Stimulated activated CD8-positive, alpha-beta memory T cell treated with anti-CD3 and anti-CD28 coated beads, Interleukin-7, amount 100 ng/mL, for 1 hour (primary cell): Measurements from ENCODE around the gene KCNT1.

Experiments used
- DNase-seq, 2 donors: peaks; one replicate each; pipeline ENCODE4 v3.0.0-alpha.2; 2020; ENCODE audit warnings: low read depth in 2 of 2

Gene KCNT1

GRCh38 chr9:135798263-135798585 lies 96.2 kb downstream of the KCNT1 start:
- no peak for DNase-seq

GRCh38 chr9:135799261-135799660 lies 97.3 kb downstream of the KCNT1 start:
- no peak for DNase-seq

DNA sequence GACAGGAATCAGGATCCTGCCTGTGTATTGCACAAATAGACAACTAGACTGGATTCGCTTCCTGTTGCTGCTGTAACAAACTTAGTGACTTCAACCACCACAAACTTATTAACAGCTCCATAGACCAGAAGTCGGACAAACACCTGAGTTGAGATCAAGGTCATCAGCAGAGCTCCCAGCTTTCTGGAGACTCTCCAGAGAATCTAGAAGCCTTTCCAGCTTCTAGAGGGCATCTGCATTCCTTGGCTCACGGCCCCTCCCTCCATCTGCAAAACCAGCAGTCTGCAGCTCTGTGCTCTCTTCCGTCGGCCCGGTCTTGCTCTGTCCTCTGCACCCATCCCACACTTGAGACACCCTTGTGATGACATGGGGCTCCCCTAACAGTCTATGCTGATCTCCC lies 99.1 kb downstream of the KCNT1 start:
- DNase-seq: no peak

- no peak for DNase-seq
Observed at GRCh38 chr9:135802876-135803419, 101.0 kb downstream of the KCNT1 start.

- DNase-seq: no peak
Observed at GRCh38 chr9:135803441-135803840, 101.5 kb downstream of the KCNT1 start.

DNA sequence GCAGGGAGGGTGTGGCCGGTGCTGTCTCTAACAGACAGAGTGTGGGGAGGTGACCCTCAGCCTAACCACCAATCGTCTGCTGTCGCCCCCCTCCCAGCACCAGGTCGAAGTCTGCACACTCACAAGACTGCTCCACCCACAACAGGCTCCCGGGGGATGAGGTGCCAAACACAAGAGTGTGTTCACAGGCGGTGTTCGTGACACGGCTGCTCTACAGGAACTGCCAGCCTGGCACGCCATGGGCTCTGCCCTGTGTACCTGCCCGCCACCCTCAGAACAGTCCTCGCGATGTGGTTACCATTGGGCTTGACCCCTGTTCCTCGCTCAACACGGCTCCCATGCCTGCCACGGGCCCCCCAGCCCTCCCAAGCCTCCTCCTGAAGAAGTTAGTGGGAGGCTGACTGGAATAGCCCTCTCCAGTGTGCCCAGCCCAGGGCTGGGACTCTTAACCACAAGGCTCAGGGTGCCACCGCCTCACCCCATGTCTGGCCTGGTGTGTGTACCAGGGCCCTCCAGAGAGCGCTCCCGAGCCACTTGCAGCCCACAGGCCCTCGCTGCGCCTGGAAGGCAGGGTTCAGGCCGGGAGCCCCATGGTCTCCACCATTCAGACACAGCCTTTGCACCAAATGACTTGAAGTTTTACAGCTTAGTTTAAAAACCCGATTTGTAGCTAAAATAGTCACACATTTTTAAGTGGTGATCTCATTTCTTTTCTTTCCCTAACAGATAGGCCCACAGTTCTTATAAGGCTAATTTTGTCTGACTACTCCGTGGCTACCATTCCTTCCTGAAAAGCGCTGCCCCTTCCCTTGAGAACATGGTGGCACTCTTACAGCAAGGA lies 102.8 kb downstream of the KCNT1 start:
- no peak for DNase-seq

DNA sequence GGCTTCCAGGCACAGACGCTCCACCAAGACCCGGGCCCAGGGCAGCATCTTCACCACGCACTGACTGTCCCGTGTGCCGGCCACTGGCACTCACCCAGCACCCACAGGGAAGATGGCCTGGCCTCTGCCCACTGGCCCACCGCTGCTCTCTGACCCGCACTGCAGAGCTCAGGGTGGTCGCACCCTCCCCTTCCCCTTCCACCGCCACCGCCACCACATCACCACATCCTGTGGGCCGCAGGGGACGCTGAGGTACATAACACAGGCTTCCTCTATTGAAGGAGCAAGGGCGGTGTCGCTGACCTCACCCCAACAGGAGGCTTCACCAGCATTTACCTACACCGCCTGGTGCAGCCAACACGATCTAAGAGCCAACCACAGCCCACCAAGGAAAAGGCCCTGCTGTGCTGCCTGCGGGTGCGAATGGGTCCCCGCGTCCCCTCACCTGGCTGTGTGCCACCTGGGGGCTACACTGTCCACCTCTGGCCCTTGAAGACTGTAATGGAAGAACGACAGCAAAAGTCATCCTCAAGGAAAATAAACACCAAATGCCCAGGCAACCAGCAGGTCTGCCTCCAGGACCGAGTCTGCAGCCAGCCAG lies 103.5 kb downstream of the KCNT1 start:
- no peak for DNase-seq

DNA sequence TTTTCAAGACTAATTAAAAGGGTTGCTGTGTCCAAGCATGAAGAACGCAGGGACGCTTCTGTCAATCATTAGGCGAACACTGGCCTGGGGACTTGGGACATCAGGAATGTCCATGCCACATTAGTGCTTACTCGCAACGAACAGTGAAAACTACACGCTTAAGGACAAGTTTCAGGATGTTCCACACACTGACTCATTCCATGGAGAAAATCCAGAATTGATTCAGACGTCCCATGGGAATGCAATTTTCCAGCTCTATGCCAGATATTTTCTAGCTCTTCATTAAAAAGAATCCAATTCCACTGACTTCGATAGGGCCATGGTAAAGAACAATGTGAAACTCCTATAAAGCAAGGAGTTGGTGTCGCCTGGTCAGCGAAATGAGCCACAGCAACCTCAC lies 107.2 kb downstream of the KCNT1 start:
- DNase-seq: no peak

DNA sequence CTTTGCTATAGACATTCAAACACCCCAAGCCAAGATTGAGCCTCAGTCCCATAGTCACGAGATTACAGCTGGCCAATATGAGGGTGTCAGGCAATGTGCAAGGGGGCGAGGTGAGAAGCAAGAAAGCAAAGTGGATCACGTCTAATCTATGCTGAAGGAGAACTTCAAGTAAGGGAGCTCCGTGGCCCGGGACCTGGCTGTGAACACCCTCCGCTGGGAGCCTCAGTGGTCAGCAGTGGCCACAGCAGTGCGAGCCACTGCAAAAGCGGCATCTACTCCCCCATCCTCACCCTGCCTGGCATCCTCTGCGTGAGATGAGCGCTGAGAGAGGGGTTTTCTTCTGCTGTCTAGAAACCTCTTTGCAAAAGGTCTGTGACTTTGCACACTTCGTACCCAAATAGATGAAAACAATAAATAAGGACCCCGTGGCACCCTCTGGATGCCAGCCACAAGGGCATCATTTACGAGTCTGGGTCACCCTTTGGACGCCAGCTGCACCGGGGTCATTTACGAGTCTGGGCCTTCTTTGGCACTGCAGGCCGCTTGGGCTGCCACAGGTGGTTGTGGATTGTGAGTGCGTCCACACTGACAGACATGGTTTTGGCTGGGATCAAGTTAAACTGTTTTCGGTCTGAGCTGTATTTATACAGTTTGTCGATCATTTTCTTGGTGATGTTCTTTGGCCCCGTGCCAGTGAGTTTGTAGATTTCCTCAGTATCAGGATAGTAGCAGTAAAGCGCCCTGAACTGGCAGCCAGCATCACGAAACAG lies 109.0 kb downstream of the KCNT1 start:
- DNase-seq: no peak

GRCh38 chr9:135811801-135812200 lies 109.8 kb downstream of the KCNT1 start:
- no peak for DNase-seq

- no peak for DNase-seq
Observed at GRCh38 chr9:135812961-135813360, 111.0 kb downstream of the KCNT1 start.

- DNase-seq: no peak
Observed at GRCh38 chr9:135813671-135814290, 111.8 kb downstream of the KCNT1 start.

DNA sequence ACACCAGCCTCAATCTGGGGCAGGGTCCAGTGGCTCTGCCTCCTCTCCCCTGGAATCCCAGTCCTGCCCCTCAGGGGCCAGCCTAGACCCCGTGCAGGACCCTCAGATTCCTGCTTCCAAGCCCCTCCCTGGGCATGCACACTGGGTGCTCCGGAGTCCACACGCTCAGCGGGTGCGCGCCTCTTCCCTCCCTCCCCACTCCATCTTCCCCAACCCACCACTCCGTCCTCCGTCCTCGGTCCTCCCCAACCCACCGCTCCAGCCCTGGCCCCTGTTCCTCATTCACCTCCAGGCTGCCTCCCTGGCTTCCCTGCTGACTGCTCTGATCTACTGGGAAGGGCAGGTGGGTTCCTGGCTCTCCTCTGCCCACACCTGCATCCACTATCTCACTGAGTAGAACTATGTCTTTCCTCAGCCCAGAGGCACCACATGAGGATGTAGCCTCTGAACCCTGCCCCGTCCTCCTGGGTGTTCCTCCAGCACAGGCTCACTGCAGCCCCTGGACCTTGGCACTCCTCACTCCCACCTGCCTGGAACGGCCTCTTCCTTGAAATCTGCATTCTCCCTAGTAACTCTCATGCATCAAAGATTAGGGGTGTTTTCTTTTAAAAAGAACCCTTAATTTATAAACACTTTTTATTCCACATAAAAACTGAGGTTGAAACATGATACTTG lies 112.6 kb downstream of the KCNT1 start:
- DNase-seq: no peak

DNA sequence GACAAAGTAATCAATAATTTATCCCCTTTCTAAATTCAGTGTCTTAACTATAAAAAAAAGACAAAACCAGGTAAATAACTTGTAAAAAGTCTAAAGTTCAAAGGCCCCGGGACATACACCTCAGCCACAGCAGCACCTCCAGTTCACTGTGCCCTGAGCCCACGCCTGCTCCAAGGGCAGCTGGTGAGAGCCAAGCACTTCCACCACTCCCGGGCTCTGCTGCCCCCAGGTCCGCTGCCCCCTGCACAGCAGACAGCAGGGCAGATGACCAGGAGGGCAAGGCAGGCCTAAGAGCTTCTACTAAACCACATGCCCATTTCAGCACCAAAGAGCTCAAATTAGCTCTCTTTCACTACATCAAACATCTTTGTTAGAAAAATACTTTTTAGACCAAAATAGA lies 113.4 kb downstream of the KCNT1 start:
- DNase-seq: no peak

GRCh38 chr9:135815830-135816650 lies 114.1 kb downstream of the KCNT1 start:
- no peak for DNase-seq

- DNase-seq: no peak
Observed at GRCh38 chr9:135816651-135816970, 114.6 kb downstream of the KCNT1 start.

GRCh38 chr9:135817951-135818717 lies 116.1 kb downstream of the KCNT1 start:
- DNase-seq: no peak

DNA sequence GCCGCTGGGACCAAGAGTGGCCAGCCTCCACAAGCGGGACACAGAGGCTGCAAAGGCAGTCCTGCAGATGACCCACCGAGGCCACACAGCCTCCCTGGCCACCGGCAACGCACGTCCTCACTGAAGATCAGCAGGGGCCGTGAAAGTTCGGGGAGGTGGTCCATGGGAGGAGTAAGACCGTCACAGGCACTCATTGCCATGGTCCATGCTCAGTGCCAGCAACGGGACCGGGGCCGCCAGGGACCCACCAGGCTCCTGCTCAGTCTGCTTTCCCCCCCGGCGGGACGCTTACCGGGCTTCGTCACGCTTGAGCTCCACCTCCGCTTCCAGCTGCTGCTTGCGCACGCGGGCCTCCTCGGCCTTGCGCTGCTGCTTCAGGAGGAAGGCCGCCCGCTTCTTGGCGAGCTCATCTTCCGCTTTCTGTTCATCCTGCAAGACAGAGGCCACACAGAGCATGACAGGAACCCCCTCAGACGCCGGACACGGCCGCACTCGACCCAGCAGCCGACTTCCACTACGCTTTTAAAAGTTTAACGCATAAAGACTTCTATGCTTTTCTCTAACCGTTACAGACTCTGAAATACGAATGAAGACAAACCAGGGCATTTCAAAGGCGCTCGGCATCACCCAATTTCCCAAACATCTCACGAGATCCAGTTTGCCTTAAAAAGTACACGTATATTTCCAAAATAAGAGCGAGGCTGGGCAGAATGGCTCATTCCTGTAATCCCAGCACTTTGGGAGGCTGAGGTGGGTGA lies 116.9 kb downstream of the KCNT1 start:
- DNase-seq: no peak

DNA sequence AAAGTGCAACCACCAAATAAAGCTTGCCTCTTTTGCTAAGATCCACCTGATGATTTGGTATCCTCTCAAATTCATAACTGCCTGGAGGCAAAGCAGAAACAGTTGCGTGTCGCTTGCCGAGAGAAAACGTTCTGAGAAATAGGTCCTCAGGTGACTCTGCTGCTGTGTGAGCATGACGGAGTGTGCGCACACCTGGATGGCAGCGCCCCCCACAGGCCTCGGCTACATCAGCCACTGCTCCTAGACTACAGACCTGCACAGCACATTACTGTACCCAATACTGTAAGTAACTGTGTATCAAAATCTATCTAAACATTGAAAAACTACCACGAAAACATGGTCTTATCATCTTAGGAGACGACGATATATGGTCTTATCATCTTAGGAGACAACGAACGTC lies 117.9 kb downstream of the KCNT1 start:
- no peak for DNase-seq
